ENCODE results near the gene ATP9A. TPM values are rescaled to one million over a fixed set of nuclear protein-coding genes. Genes with fewer than 3 reads are reported as not detected.

Gene ATP9A
- total RNA-seq, 2 experiments from 2014 or later = 1.4 to 1.6 TPM

GRCh38 chr20:51622004-51622874, 146.0 kb downstream of the ATP9A start:
- peaks cover 23% of the 10 kb centered on the region for H3K4me1 Mint-ChIP-seq (ENCODE audit: low read depth)
- no peak overlapping the region for H3K4me3 Mint-ChIP-seq
- H3K27ac Mint-ChIP-seq = no peak overlapping the region
- ChIA-PET POLR2A (interaction anchor here (1.3 kb wide), 1 partner anchor 8 kb away, joined by 3 read pairs; no protein-coding TSS in a partner anchor), CTCF (interaction anchor here (0.9 to 1.4 kb wide), 13 partner anchors 8 to 251 kb away, joined by 3 to 5 read pairs (median 3); no protein-coding TSS in a partner anchor)
- no peak for DNase-seq
- H3K36me3 Mint-ChIP-seq = no peaks in the 10 kb centered on the region
- no peaks in the 10 kb centered on the region for H3K9me3 Mint-ChIP-seq
- intact Hi-C loops (cut with micrococcal nuclease) = loop anchor here (5.0 kb wide), 1 partner anchor 235 kb away; no protein-coding TSS in a partner anchor
- H3K27me3 Mint-ChIP-seq = peaks cover 4% of the 10 kb centered on the region

GRCh38 chr20:51620432-51620831, 147.8 kb downstream of the ATP9A start:
- Mint-ChIP-seq H3K4me3 (no peak overlapping the region), H3K36me3 (no peaks in the 10 kb centered on the region), H3K27ac (no peak overlapping the region), H3K9me3 (no peaks in the 10 kb centered on the region), H3K27me3 (peaks cover 3% of the 10 kb centered on the region), H3K4me1 (ENCODE audit: low read depth) (peaks cover 22% of the 10 kb centered on the region)
- POLR2A ChIA-PET = interaction anchor here (1.5 kb wide), 1 partner anchor 12 kb away, joined by 8 read pairs; no protein-coding TSS in a partner anchor
- intact Hi-C loops (cut with micrococcal nuclease) = loop anchor here (5.0 kb wide), 1 partner anchor 233 kb away; no protein-coding TSS in a partner anchor
- CTCF ChIA-PET = interaction anchor here (0.5 to 2.4 kb wide), 7 partner anchors 12 to 260 kb away, joined by 3 to 11 read pairs (median 5); no protein-coding TSS in a partner anchor
- no peak for DNase-seq

GRCh38 chr20:51616060-51616459, 152.1 kb downstream of the ATP9A start:
- Mint-ChIP-seq H3K27ac (no peak overlapping the region), H3K4me3 (no peak overlapping the region), H3K36me3 (no peaks in the 10 kb centered on the region), H3K27me3 (peaks cover 14% of the 10 kb centered on the region), H3K9me3 (no peaks in the 10 kb centered on the region), H3K4me1 (ENCODE audit: low read depth) (peaks cover 22% of the 10 kb centered on the region)
- POLR2A ChIA-PET = no interaction called here
- CTCF ChIA-PET = interaction anchor here (0.6 to 1.5 kb wide), 4 partner anchors 8 to 784 kb away, joined by 3 to 6 read pairs (median 4); no protein-coding TSS in a partner anchor
- DNase-seq = no peak
- intact Hi-C loops (cut with micrococcal nuclease) = no loop called here

- Mint-ChIP-seq H3K4me1 (ENCODE audit: low read depth) (peaks cover 27% of the 10 kb centered on the region), H3K9me3 (no peaks in the 10 kb centered on the region), H3K27ac (no peak overlapping the region), H3K27me3 (peaks cover 21% of the 10 kb centered on the region), H3K4me3 (no peak overlapping the region), H3K36me3 (no peaks in the 10 kb centered on the region)
- DNase-seq = no peak
- CTCF ChIA-PET = interaction anchor here (0.9 to 1.6 kb wide), 3 partner anchors 9 to 242 kb away, joined by 3 to 6 read pairs (median 5); no protein-coding TSS in a partner anchor
- intact Hi-C loops (cut with micrococcal nuclease) = no loop called here
- POLR2A ChIA-PET = interaction anchor here (1.2 kb wide), 1 partner anchor 8 kb away, joined by 3 read pairs; no protein-coding TSS in a partner anchor
Observed at GRCh38 chr20:51614687-51615086, 153.5 kb downstream of the ATP9A start.

GRCh38 chr20:51613580-51613979, 154.6 kb downstream of the ATP9A start:
- CTCF ChIA-PET = interaction anchor here (0.5 to 1.6 kb wide), 8 partner anchors 9 to 293 kb away, joined by 3 to 7 read pairs (median 4); no protein-coding TSS in a partner anchor
- DNase-seq = no peak
- Mint-ChIP-seq H3K4me3 (no peak overlapping the region), H3K27me3 (peaks cover 21% of the 10 kb centered on the region), H3K9me3 (no peaks in the 10 kb centered on the region), H3K27ac (no peak overlapping the region), H3K4me1 (ENCODE audit: low read depth) (peaks cover 38% of the 10 kb centered on the region), H3K36me3 (no peaks in the 10 kb centered on the region)
- POLR2A ChIA-PET = interaction anchor here (1.2 kb wide), 1 partner anchor 9 kb away, joined by 3 read pairs; no protein-coding TSS in a partner anchor
- intact Hi-C loops (cut with micrococcal nuclease) = no loop called here

- H3K9me3 Mint-ChIP-seq = no peaks in the 10 kb centered on the region
- DNase-seq = no peak
- peaks cover 22% of the 10 kb centered on the region for H3K27me3 Mint-ChIP-seq
- ChIA-PET POLR2A (no interaction called here), CTCF (interaction anchor here (0.5 to 1.5 kb wide), 4 partner anchors 10 to 292 kb away, joined by 3 to 7 read pairs (median 3); no protein-coding TSS in a partner anchor)
- H3K36me3 Mint-ChIP-seq = no peaks in the 10 kb centered on the region
- H3K4me1 Mint-ChIP-seq (ENCODE audit: low read depth) = peaks cover 44% of the 10 kb centered on the region
- no peak overlapping the region for H3K4me3 Mint-ChIP-seq
- intact Hi-C loops (cut with micrococcal nuclease) = no loop called here
- H3K27ac Mint-ChIP-seq = no peak overlapping the region
Observed at GRCh38 chr20:51612896-51613295, 155.3 kb downstream of the ATP9A start.

GRCh38 chr20:51611625-51611890, 156.6 kb downstream of the ATP9A start:
- Mint-ChIP-seq H3K4me3 (no peak overlapping the region), H3K27me3 (peaks cover 22% of the 10 kb centered on the region), H3K9me3 (no peaks in the 10 kb centered on the region), H3K36me3 (no peaks in the 10 kb centered on the region), H3K4me1 (ENCODE audit: low read depth) (peaks cover 46% of the 10 kb centered on the region), H3K27ac (no peak overlapping the region)
- CTCF ChIA-PET = interaction anchor here (1.2 to 4.7 kb wide), 5 partner anchors 11 to 226 kb away, joined by 4 to 44 read pairs (median 5); no protein-coding TSS in a partner anchor
- intact Hi-C loops (cut with micrococcal nuclease) = no loop called here
- POLR2A ChIA-PET = interaction anchor here (1.0 kb wide), 1 partner anchor 226 kb away, joined by 4 read pairs; no protein-coding TSS in a partner anchor
- DNase-seq = no peak

- peak overlapping the region; percentile 14 for H3K4me3 Mint-ChIP-seq
- intact Hi-C loops (cut with micrococcal nuclease) = no loop called here
- H3K27ac Mint-ChIP-seq = peak overlapping the region; percentile 58
- no peaks in the 10 kb centered on the region for H3K9me3 Mint-ChIP-seq
- DNase-seq = no peak
- H3K27me3 Mint-ChIP-seq = peaks cover 22% of the 10 kb centered on the region
- ChIA-PET POLR2A (interaction anchor here (0.8 to 3.3 kb wide), 3 partner anchors 14 to 130 kb away, joined by 3 to 9 read pairs (median 8); no protein-coding TSS in a partner anchor), CTCF (interaction anchor here (0.8 to 4.7 kb wide), 8 partner anchors 12 to 225 kb away, joined by 3 to 44 read pairs (median 4); no protein-coding TSS in a partner anchor)
- H3K36me3 Mint-ChIP-seq = no peaks in the 10 kb centered on the region
- peaks cover 46% of the 10 kb centered on the region for H3K4me1 Mint-ChIP-seq (ENCODE audit: low read depth)
Observed at GRCh38 chr20:51610761-51611624, 157.2 kb downstream of the ATP9A start.

GRCh38 chr20:51610111-51610510, 158.1 kb downstream of the ATP9A start:
- Mint-ChIP-seq H3K4me3 (peak overlapping the region; percentile 65), H3K27me3 (peaks cover 22% of the 10 kb centered on the region), H3K9me3 (no peaks in the 10 kb centered on the region), H3K4me1 (ENCODE audit: low read depth) (peaks cover 46% of the 10 kb centered on the region), H3K27ac (peak overlapping the region; percentile 88), H3K36me3 (no peaks in the 10 kb centered on the region)
- ChIA-PET POLR2A (interaction anchor here (0.8 to 3.3 kb wide), 5 partner anchors 10 to 275 kb away, joined by 3 to 9 read pairs (median 8); no protein-coding TSS in a partner anchor), CTCF (interaction anchor here (0.8 to 4.7 kb wide), 7 partner anchors 12 to 224 kb away, joined by 3 to 44 read pairs (median 4); no protein-coding TSS in a partner anchor)
- DNase-seq = peak; percentile 58
- intact Hi-C loops (cut with micrococcal nuclease) = no loop called here

- H3K36me3 Mint-ChIP-seq = no peaks in the 10 kb centered on the region
- H3K27me3 Mint-ChIP-seq = peaks cover 26% of the 10 kb centered on the region
- peaks cover 48% of the 10 kb centered on the region for H3K4me1 Mint-ChIP-seq (ENCODE audit: low read depth)
- peak overlapping the region; percentile 88 for H3K27ac Mint-ChIP-seq
- ChIA-PET CTCF (interaction anchor here (1.2 to 4.7 kb wide), 4 partner anchors 13 to 68 kb away, joined by 4 to 44 read pairs (median 6); no protein-coding TSS in a partner anchor), POLR2A (interaction anchor here (0.8 to 3.3 kb wide), 5 partner anchors 11 to 274 kb away, joined by 3 to 9 read pairs (median 8); no protein-coding TSS in a partner anchor)
- H3K9me3 Mint-ChIP-seq = no peaks in the 10 kb centered on the region
- intact Hi-C loops (cut with micrococcal nuclease) = loop anchor here (2.0 to 10.0 kb wide), 3 partner anchors 20 to 624 kb away; no protein-coding TSS in a partner anchor
- peak overlapping the region; percentile 65 for H3K4me3 Mint-ChIP-seq
- peak; percentile 64 for DNase-seq
Observed at GRCh38 chr20:51609251-51609650, 158.9 kb downstream of the ATP9A start.

- Mint-ChIP-seq H3K9me3 (no peaks in the 10 kb centered on the region), H3K4me1 (ENCODE audit: low read depth) (peaks cover 48% of the 10 kb centered on the region), H3K4me3 (peak overlapping the region; percentile 65), H3K36me3 (no peaks in the 10 kb centered on the region), H3K27ac (peak overlapping the region; percentile 88), H3K27me3 (peaks cover 23% of the 10 kb centered on the region)
- DNase-seq = peak; percentile 61
- ChIA-PET POLR2A (interaction anchor here (0.6 to 3.3 kb wide), 7 partner anchors 10 to 203 kb away, joined by 3 to 9 read pairs (median 4); no protein-coding TSS in a partner anchor), CTCF (interaction anchor here (0.6 to 4.7 kb wide), 6 partner anchors 11 to 127 kb away, joined by 4 to 44 read pairs (median 4); no protein-coding TSS in a partner anchor)
- intact Hi-C loops (cut with micrococcal nuclease) = loop anchor here (1.0 to 10.0 kb wide), 6 partner anchors 10 to 623 kb away; no protein-coding TSS in a partner anchor
Observed at GRCh38 chr20:51608061-51608460, 160.1 kb downstream of the ATP9A start.
